NCI-H526 (cell line): ENCODE results near the gene NMT1.
"Not testable (repeated sequence)": the region's sequence is repeated elsewhere in the genome, so short reads cannot be mapped to it uniquely, and the experiment has no call there.

Experiments
- DNase-seq, 2 experiments: peaks; one replicate each; lab custom pipeline; 2025; lab: John Stamatoyannopoulos, UW

The NMT1 gene

DNA sequence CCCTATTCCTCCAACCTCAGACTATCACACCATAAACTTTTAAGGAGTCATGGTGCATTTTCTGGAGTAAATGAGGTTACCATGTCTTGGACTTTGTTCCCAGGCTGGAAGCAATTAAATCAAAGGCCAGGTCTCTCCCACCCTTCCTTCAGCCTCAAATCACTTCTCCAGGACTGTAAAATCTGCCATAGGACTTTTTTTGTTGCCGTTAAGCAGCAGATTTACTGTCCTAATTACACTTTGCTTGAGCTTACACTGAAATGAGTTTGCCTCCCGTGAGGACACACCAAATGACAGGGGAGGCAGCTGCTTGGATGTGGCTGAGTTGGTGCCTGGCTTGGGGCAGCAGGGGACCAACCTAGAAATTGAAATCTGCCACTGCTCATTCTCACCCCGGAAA lies 24.4 kb upstream of the NMT1 start:
- DNase-seq, result no peak

DNA sequence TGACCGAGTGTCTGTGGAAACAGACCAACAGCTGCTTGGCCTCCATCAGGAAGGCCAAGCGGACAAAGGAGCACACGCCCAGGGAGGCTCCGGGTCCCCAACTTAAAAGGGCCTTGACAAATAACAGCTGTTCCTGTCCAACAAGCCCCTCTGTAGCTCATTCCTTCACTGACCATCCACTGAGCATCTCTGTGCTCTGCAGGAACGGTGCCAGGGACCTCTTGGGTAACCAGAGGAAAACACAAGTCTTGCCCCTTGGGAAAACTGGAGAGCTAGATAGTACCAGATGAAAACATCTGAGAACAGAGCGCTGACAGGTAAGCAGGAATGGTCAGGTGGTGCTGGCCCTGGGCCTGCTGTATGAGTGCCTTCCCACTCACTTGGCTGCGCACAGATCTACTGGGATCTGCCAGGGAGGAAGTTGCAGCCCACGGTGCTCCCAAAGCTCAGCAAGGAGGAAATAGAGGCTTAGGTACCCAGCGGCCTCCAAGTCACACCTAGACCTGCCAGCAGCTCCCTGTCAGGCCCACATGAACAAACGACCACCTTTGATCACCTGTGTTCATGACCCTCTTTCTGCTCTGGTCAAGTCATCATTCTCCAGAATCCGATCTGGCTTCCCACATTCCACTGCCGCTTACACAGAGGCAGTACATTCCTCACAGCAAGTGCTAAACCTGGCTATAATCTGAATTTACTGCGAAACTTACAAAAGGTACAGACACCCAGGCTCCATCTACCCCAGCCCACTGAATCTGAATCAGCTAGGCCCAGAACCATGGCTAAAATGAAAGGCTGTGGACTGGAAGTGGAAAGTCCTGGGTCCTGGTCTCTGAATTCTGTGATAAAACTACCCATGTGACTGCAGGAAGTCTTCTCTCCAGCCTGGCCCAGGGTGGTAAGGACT lies 22.1 kb upstream of the NMT1 start:
- no peak for DNase-seq

DNA sequence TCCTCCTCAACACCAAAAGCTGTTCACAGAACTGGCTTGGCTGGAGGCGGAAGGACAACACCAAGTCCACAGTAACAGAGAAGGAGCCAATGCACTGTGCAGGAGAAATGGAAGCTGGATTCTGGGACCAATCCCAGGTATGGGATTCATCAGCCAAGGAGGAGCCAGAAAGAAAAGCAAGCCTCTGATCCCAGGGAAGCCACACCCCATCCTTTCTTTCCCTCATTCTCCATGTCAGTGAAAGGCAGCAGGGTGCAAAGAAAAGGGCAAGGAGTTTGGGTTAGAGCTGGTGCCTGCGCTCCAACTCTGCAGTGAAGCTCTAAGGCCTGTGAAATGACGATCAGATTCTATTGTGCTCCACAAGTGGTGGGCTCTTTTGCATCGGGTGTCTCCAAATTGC lies 20.7 kb upstream of the NMT1 start:
- no peak for DNase-seq

DNA sequence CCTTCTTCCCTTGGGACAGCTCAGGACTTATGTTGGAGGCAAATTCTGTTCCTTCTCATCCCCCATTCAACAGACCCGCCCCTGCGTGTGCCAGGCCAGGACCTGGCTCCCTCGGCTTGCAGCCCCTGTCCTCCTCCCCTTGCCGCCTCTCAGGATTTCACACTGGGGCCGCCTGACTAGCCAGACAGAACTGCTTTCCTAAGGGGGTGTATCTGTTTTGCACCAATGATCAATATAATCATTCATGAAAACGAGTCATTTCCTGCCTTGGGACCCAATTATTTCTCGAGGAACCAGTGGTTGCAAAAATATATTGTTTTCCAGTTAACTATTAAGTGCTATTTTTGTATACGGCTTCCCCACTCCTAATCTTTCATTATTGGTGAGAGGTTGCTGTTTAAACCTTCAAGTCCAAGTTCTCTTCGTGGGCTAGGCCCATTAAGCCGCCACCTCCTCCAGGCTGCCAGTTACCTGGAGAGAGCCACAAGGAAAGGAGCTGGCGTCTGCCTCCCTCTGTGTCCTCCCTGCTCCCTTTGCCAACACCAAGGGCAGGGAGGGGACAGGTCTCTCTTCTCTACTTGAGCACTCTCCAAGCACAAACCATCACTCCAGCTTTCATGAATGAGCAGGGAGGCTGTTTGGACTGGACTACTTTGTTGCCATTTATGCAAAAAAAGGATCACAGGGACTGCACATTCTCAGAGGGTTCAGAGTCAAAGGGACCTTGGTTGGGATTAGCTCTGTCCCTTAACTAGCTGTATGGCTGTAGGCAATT lies 18.6 kb upstream of the NMT1 start:
- no peak for DNase-seq

DNA sequence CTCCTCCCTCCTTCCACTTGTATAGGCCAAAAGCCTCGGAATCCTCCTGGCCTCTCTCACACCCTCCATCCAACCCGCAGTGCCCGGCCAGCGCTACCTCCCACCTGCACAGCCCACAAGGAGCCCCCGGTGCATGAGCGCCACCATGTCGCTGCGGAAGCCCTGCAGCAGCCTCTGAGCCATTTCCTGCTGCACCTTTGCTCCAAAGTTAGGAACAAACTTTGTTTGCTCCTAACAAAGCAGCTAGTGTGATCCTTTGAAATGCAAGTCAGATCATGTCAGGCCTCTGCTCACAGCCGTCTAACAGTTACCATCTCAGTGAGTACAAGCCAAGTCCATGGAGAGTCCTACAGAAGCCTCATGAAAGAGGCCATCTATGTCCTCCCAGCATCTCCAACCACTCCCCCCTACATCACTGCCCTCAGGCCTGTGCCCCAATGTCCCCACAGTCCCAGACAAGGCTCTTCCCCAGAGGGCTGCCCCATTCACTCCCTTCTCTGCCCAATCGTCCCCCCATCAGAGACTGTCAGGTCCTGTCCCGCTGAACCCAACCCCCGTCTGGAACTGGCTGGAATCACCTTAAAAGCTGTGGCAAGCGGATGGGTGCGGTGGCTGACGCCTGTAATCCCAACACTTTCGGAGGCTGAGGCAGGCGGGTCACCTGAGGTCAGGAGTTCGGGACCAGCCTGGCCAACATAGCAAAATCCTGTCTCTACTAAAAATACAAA lies 17.1 kb upstream of the NMT1 start:
- DNase-seq, result no peak

DNA sequence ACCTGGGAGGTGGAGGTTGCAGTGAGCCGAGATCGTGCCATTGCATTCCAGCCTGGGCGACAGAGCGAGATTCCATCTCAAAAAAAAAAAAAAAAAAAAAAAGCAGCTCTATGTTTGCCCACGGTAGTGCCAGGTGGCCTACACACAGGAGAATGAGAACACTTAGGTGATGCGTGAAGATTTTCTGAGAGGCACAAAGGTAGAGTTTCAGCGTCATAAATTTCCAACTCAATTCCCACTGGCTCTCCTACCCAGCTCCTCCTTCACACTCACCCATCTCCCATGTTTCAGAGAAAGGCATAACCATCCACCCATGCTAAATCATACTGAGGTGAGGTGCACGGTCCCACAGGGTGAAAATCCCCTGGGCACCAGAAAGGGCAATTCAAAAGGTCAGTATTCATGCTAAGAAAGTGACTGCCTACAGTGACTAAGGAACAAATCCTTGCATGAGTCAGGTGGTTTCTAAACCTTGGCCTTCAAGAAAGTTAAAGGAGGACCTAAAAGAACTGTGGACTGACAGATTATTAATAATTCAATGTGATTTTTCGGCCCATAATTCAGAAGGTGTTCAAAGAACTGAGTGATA lies 14.5 kb upstream of the NMT1 start:
- no peak for DNase-seq

DNA sequence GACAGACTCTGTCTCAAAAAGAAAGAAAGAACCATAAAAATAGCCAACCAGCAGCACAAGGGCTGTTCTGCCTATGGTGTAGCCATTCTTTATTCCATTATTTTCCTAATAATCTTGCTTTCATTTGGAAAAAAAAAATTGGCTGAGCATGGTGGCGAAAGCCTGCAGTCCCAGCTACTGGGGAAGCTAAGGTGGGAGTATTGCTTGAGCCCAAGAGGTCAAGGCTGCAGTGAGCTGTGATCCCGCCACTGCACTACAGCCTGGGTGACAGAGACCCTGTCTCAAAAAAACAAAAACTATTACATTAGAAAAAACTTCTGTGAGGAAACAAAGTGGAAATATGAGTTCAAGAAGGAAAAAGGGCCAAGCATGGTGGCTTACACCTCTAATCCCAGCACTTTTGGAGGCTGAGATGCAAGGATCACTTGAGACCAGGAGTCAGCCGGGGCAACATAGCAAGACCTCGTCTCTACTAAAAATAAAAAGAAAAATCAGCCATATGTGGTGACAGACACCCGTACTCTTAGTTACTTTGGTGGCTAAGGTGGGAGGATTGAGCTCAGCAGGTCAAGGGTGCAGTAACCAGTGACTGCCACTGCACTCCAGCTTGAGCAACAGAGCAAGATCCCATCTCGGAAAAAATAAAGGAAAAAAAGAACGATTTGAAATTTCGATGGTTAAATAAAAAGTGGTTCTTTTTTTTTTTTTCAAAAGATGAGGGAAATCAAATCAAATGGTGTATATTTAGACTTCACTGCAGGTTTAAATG lies 12.1 kb upstream of the NMT1 start:
- no peak for DNase-seq

DNA sequence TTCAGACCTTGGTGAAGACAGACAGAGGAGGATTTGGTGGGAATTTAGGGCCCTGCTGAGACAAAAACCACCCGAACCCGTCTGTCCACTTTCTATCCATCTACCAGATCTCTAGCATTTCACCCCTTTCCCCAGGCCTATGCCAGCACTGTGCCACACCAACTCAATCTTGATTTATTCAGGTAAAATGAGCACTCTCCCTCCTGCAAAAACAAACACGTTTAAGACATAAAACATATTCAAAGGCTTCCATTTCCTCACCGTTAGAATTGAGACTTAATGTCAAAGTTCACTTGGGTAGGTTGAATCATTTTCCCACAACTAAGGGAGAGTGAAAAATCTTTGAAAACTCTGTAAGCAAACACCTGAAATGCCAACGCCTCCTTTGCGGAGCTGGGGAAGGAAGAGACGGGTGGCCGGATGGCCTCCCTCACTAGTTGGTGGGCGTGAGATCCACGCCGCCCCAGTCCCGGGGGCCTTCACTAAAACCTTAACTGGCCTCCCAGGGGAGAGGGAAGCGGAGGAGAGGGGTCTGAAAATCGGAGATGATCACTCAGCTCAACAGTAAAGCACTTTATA lies 10.5 kb upstream of the NMT1 start:
- DNase-seq, result peak; percentile 38 to 51

DNA sequence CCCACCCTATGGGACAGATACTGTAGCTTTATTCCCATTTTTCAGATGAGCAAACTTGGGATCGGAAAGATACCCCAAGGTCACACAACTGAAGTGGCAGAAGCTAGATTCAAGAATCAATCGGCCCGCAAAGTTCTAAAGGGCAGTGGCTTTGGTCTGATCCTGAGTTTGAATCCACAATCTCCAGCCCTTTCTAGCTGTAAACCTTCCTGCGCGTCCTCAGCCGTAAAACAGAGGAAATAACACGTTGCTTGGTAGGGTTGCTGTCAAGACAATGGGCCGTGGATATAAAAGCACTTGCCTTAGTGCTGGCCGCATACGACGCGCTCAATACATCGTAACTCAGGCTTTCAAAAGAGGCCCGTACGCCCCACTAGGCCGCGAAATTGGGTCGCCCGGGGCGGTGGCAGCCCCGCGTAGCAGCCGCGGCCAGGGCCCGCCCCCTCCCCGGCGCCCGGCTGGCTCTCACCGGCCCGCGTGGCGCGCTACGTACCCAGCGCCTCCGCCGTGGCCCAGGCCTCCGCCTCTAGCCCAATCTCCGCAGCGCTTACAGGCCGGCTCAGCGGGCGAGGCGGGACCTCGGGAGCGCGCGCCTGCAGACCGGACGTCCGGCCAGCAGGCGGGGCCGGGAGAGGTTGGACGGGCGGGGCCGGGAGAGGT lies 9.9 kb upstream of the NMT1 start, which contains the start of gene DCAKD:
TSS of gene DCAKD (minus strand) at position 573 of the 660 bp plus-strand sequence. CDS start 16,747 bp downstream, outside the sequence.
- DNase-seq, result peak; percentile 83 to 99

DNA sequence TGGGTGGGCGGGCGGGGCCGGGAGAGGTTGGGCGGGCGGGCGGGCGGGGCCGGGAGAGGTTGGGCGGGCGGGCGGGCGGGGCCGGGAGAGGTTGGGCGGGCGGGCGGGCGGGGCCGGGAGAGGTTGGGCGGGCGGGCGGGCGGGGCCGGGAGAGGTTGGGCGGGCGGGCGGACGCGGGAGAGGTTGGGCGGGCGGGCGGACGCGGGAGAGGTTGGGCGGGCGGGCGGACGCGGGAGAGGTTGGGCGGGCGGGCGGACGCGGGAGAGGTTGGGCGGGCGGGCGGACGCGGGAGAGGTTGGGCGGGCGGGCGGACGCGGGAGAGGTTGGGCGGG lies 9.4 kb upstream of the NMT1 start:
- DNase-seq, result not testable (repeated sequence)

DNA sequence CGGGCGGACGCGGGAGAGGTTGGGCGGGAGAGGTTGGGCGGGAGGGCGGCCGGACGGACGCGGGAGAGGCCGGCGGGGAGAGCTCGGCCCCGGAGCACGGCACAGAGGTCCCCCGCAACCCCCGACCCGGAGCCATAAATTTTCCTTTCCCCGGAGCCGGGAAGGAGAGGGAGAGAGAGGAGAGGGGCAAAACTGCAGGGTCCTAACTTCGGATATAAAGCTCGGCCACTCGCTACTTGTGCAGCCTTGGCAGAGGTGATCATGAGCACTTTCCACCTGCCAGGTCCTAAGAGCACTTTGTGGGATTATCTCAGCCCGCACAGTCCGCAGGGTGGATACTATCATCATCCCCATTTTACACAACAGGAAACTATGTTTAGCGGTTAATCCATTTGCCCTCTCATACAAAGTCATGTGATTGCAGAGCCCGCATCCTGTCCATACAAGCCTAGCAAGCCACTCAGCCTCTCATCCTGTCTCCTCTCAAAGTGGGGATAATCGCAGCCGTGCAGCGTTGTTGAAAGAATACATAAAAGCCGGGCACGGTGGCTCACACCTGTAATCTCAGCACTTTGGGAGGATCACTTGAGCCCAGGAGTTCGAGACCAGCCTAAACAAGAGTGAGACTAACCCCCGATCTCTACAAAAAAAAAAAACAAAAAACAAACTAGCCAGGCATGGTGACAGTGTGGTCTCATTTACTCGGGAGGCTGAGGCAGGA lies 8.9 kb upstream of the NMT1 start:
- peak in 1 of 2 experiments; percentile 60 for DNase-seq

DNA sequence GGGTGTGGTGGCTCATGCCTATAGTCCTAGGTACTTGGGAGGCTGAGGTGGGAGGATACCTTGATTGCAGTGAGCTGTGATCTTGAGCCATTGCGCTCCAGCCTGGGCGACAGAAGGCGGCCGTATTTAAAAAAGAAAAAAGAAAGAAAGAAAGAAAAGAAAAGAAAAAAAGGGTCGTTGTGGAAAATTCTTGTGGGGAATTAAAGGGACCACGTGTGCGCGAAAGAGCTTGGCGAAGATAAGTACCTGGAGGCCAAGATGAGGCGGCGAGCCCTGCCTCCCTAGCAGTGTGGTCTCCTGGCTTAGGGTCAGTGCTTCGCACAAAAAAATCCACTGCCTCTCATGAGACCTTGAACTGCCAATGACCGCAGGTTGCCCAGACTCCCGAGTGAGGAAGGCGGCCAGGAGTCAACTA lies 728 bp upstream of the NMT1 start:
- DNase-seq, result no peak

DNA sequence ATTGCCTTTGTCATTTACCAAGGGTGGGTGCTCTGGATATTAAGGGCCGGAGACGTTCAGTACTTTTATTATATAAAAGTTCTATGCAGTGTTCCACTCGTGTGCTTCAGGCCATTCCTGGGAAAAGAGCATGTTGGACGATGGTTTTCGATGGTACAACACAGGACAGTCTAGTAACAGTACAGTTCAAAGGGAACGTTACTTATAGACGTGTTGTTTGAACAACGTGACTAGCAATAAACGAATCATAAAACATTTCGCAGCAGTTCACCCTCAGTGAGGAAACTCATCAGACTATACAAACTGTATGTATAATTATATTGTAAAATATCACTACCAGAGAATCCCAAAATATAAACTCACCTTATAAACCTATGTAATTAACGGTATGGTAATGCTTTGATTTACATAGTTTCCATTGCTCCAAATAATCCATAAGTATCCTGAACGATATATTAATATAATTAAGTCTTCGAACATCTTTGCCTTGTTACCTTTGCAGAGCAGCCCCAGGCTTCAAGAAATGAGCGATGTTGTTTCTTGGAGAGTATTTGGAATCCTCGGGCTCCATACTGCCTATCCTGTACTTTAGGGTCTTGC lies 589 bp downstream of the NMT1 start:
- DNase-seq, result no peak

DNA sequence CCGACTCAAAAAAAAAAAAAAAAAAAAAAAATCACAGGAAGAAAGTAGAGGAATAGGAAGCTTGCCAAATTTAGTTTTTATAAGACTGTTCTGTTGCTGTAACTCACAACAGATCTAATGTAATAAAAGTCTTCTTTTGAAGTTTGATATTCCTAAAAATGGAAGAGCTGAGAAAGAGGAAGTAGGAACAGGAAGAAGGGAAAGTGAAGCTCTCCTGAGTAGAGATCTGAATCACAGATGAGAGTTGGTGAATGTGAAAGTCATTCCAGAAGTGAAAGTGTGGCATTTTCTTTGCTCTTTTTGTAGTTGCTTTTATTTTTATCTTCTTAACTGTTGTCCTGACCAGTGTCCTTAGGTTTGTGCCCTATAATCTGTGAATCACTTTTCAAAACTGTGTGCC lies 2.1 kb downstream of the NMT1 start:
- DNase-seq, result no peak

DNA sequence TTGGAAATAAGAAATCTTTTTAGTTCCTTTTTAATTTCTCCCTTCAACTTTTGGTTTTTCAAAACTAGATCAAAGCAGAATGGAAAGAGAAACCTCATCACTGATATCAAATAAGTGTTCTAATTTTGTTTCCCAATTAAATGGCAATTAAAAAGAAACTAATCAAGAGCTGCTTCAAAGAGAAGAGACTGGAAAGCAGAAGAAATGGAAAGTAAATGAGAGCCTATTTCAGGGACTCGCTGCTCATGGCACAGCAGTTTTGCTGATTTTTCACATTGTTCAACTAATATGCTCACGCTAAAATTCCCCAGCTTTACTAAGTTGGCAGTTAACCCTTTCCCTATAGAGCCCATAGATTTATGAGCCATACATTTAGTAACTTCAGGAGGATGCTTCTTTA lies 6.5 kb downstream of the NMT1 start:
- DNase-seq, result no peak

DNA sequence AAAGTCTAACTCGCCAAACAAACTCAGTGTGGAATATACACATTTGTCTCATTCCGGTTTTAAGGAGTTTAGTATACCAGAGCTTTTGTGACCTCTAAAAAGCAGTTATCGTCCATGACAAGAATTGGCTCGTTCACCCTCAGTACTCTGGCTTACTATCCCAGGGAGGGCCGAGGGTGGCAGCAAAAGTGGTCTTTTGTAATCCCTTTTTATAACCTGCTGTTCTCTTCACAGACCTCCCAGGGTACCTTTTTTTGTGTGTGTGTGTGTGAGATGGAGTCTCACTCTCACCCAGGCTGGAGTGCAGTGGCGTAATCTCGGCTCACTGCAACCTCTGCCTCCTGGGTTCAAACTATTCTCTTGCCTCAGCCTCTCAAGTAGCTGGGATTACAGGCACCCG lies 8.9 kb downstream of the NMT1 start:
- DNase-seq, result no peak

DNA sequence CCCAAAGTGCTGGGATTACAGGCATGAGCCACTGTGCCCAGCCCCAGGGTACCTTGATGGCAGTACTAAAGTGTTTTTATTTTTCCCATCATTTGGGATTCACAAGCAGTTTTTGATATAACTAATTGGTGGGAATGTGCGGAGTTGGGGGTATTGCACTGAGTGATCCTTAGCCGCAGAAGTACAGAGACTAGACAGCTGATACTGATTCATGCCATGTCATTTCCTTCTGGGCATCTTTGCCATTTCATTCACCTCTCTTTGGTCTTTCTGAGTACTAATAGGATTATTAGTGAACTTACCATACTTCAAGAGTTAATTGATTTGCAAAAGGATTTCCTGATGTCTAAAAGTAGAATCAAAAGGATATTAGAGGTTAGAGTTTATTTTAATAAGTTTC lies 9.7 kb downstream of the NMT1 start:
- DNase-seq, result no peak

DNA sequence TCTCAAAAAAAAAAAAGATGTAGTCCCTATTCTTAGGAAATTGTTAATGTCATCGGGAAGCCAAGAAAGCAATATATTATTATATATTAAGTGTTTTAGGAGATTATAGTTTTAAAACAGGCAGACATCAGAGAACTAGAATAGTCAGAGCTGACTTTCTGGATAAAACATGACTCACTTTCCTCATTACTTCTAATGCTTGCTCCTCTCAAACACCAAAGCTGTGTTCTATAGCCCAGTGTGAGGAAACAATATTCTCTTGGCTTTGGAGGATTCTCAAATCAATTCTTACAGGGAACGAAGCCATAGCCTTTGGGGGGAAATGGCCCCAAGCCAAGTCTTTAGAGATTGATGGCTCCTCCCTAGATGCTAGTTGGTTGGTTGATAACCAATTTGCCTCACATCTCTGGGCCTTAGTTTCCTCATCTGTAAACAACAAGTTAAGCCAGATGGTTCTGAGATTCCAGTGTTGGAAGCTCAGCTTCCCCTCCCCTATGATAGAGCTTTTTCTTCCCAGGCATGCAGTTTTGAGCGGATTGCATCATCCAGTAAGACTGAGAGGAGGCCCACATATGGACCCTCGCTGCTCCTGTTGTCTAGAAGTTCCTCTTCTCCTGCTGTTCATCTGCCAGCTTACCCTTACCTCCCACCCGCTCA lies 12.4 kb downstream of the NMT1 start:
- DNase-seq, result no peak

DNA sequence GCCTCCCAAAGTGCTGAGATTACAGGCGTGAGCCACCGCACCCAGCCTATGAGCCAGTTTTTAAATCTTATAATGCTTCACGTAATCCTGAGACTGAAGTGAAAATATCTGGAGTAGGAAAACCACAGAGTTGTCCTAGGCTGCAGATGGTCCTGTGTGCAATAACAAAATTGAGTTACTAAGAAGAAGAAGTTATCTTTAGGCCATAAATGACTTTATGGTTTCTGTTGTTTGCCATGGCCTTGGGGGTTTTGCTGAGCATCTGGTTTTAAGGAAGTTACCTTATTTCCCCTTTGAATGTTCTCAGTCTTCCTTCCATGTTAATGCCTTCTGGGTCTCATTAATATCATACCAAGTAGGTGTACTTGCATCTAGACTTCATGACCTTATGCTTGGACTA lies 16.5 kb downstream of the NMT1 start:
- DNase-seq, result no peak
